ENCODE measurements around the gene CD109.

DNA sequence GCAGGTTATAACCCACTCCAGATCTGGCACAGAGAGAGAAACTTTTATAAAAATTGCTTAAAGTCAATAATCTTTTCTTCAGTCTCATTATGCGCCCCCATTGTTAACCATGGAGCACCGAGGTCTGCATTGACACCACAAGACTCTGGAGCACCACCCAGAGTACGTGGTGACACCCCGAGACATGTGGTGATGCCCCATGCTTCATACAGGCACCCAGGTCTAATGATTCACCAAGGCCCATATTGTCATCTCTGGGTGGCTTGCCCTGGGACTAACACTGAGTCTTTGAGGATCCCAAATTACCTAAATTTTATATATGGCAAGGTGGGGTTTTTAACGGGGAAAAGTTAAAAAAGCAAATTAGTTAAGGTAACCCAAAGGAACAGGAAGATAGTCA is 31.1 kb downstream of the CD109 start:
- TF ChIP-seq POLR2A (IDR thresholded peaks at IDR 0.05): no peak
- TF ChIP-seq, protein P1, sequence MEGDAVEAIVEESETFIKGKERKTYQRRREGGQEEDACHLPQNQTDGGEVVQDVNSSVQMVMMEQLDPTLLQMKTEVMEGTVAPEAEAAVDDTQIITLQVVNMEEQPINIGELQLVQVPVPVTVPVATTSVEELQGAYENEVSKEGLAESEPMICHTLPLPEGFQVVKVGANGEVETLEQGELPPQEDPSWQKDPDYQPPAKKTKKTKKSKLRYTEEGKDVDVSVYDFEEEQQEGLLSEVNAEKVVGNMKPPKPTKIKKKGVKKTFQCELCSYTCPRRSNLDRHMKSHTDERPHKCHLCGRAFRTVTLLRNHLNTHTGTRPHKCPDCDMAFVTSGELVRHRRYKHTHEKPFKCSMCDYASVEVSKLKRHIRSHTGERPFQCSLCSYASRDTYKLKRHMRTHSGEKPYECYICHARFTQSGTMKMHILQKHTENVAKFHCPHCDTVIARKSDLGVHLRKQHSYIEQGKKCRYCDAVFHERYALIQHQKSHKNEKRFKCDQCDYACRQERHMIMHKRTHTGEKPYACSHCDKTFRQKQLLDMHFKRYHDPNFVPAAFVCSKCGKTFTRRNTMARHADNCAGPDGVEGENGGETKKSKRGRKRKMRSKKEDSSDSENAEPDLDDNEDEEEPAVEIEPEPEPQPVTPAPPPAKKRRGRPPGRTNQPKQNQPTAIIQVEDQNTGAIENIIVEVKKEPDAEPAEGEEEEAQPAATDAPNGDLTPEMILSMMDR (IDR thresholded peaks at IDR 0.05): no peak
- TF ChIP-seq POLR2AphosphoS5 (IDR thresholded peaks at IDR 0.05): no peak
